GM12878 (cell line): ENCODE measurements around the gene SAP130. TPM values are rescaled to one million over a fixed set of nuclear protein-coding genes. Genes with fewer than 3 reads are reported as not detected.

Experiments used
- ATAC-seq: fragments of 200-7000 bp; cut with Tn5 transposase; 3 replicates; pipeline ENCODE4 v1.9.1; 2020; ENCODE audit warnings: mild to moderate bottlenecking, moderate library complexity
- BruUV-seq: library from RNA; stranded (reverse); fragments of 400-500 nt; replicated peaks from 2 replicates; lab custom pipeline; 2021; lab: Mats Ljungman, UMichigan
- CTCF ChIA-PET: fragments of 300-600 bp; sonication (Branson Sonifier 250); formaldehyde crosslinking; extraction: SDS; loops from one replicate; lab custom pipeline; 2021; ENCODE audit warnings: inconsistent platforms; lab: Yijun Ruan, JAX
- POLR2A ChIA-PET: fragments of 350-600 bp; formaldehyde crosslinking; extraction: SDS; loops from one replicate; lab custom pipeline; 2021; ENCODE audit warnings: inconsistent platforms; lab: Charles Lee
- RAD21 ChIA-PET: fragments of 300-600 bp; sonication (Branson Sonifier 250); formaldehyde crosslinking; loops from one replicate; lab custom pipeline; 2023; ENCODE audit warnings: antibody characterized with exemption; ENCODE audit not compliant: unreplicated experiment; lab: Charles Lee
- SMC1A ChIA-PET: fragments of 300-600 bp; sonication (Branson Sonifier 250); formaldehyde crosslinking; loops from one replicate; lab custom pipeline; 2023; ENCODE audit not compliant: unreplicated experiment, uncharacterized antibody; lab: Charles Lee
- DNase-seq: peaks from one replicate; pipeline ENCODE4 v3.0.0-alpha.2; 2011; ENCODE audit warnings: low read depth, low spot score
- FAIRE-seq: peaks from 3 replicates; lab custom pipeline; 2011; peaks lifted over from hg19 to GRCh38; lab: Jason Lieb, UNC
- H2AFZ ChIP-seq: 2 replicates; pipeline ENCODE4 v1.6.0; 2011; ENCODE audit warnings: low read depth, low read length, control low read depth; ENCODE audit not compliant: control insufficient read depth
- H3K27ac ChIP-seq: 2 replicates; pipeline ENCODE4 v1.5.1; 2011; ENCODE audit warnings: control low read depth; ENCODE audit not compliant: control insufficient read depth, insufficient read depth
- H3K27me3 ChIP-seq, 2 experiments: replicated peaks in 1 of 2; 2 replicates each; pipeline versions ENCODE4 v1.6.0 to v1.6.1; 2011; ENCODE audit warnings: low read length in 1 of 2; ENCODE audit not compliant: control insufficient read depth in 2 of 2, insufficient read depth in 2 of 2
- H3K36me3 ChIP-seq, 2 experiments: 2 replicates each; pipeline ENCODE4 v1.5.1; 2011; ENCODE audit warnings: low read length in 1 of 2; ENCODE audit not compliant: control insufficient read depth in 2 of 2, insufficient read depth in 2 of 2
- H3K4me1 ChIP-seq: 2 replicates; pipeline ENCODE4 v1.6.1; 2011; ENCODE audit warnings: mild to moderate bottlenecking, low read length, moderate library complexity, mixed read lengths; ENCODE audit not compliant: control insufficient read depth, insufficient read depth
- H3K4me2 ChIP-seq: 2 replicates; pipeline ENCODE4 v1.6.0; 2011; ENCODE audit warnings: control low read depth; ENCODE audit not compliant: control insufficient read depth, insufficient read depth
- H3K4me3 ChIP-seq: fragments of 200-600 bp; sonication (generic); 2 replicates; pipeline ENCODE4 v1.5.1; 2016
- H3K79me2 ChIP-seq: 2 replicates; pipeline ENCODE4 v1.6.0; 2011; ENCODE audit warnings: low read length; ENCODE audit not compliant: control insufficient read depth, insufficient read depth
- H3K9ac ChIP-seq: 2 replicates; pipeline ENCODE4 v1.8.0; 2011; ENCODE audit warnings: low read length, control low read depth, mixed read lengths; ENCODE audit not compliant: control insufficient read depth, insufficient read depth
- H3K9me3 ChIP-seq: replicated peaks from 3 replicates; pipeline ENCODE4 v1.5.1; 2011; ENCODE audit warnings: mild to moderate bottlenecking, low read length; ENCODE audit not compliant: control insufficient read depth, insufficient read depth
- H4K20me1 ChIP-seq: 2 replicates; pipeline ENCODE4 v1.6.0; 2011; ENCODE audit not compliant: control insufficient read depth, insufficient read depth
- BCL11A ChIP-seq: IDR thresholded peaks from 2 replicates; pipeline ENCODE4 v1.6.1; 2011; ENCODE audit warnings: low read depth, low read length
- IKZF2 ChIP-seq, 2 experiments: fragments of 450-650 bp; IDR thresholded peaks; 2 replicates each; pipeline ENCODE4 v1.6.1; 2017; ENCODE audit warnings: mild to moderate bottlenecking in 2 of 2, moderate library complexity in 2 of 2
- IRF5 ChIP-seq: fragments of 450-650 bp; IDR thresholded peaks from 2 replicates; pipeline ENCODE4 v1.6.1; 2017; ENCODE audit warnings: borderline replicate concordance
- SKIL ChIP-seq: fragments of 450-650 bp; IDR thresholded peaks from 2 replicates; pipeline ENCODE4 v1.6.1; 2017; ENCODE audit warnings: mild to moderate bottlenecking, low read depth, inconsistent platforms; ENCODE audit not compliant: poor library complexity, severe bottlenecking
- ZNF384 ChIP-seq: IDR thresholded peaks from 2 replicates; pipeline ENCODE4 v1.6.1; 2012; ENCODE audit warnings: low read depth, mild to moderate bottlenecking, low read length, improper control_type of control experiment, borderline replicate concordance
- WGBS: methylation state at CpG from one replicate; pipeline ENCODE4 v1.1.6; 2016; ENCODE audit warnings: low lambda C conversion rate; ENCODE audit not compliant: insufficient replicate concordance, insufficient coverage; ENCODE audit errors: missing lambda C conversion rate; 5-methylcytosine and 5-hydroxymethylcytosine counted together
- in situ Hi-C: fragments of 300-500 bp; cut with MboI; formaldehyde crosslinking; loops from 9 replicates; pipeline ENCODE4 v1.14.3; 2018; ENCODE audit warnings: mixed read lengths
- intact Hi-C: fragments of 100-400 bp; cut with micrococcal nuclease; formaldehyde crosslinking; loops from one replicate; pipeline ENCODE4 v1.14.2; 2022; ENCODE audit not compliant: unreplicated experiment
- polyA plus RNA-seq, 11 experiments: library from polyadenylated mRNA; depleted of rRNA in 4 of 11; unstranded in 6 of 11; stranded (reverse) in 5 of 11; fragments of >200 nt; fragmentation: Nextera tagmentation in 4 of 11; fragmentation: Illumina TruSeq in 1 of 11; extraction: Ambion mirVana in 4 of 11; extraction: Trizol in 1 of 11; gene quantifications; 1 replicate in 1 of 11; 2 replicates in 10 of 11; pipeline versions ENCODE4 v1.2.1 to v1.2.3, GENCODE V29; 2011 to 2016; ENCODE audit warnings: inconsistent platforms in 2 of 11, missing spikeins in 2 of 11, low read depth in 1 of 11
- total RNA-seq, 4 experiments: library from RNA; depleted of rRNA in 3 of 4; stranded (reverse); fragments of >200 nt in 3 of 4; fragmentation: Illumina TruSeq in 1 of 4; extraction: Trizol in 1 of 4; gene quantifications; 2 replicates each; pipeline versions ENCODE4 v1.2.1 to v1.2.3, GENCODE V29; 2013 to 2021

SAP130 gene
- total and polyA plus RNA-seq, 10 of the 15 experiments (the other 5 are each of a cell fraction or from before 2014, with no cell fraction given) = 5.0 to 26.2 (median 9.9) TPM

- ChIA-PET CTCF (no interaction called here), RAD21 (no interaction called here), POLR2A (no interaction called here), SMC1A (interaction anchor here (0.6 kb wide), 1 partner anchor 22 kb away, joined by 3 read pairs; no protein-coding TSS in a partner anchor)
- ATAC-seq (no peak), DNase-seq (no peak), FAIRE-seq (no peak)
- Histone ChIP-seq H3K27me3 (no peaks in the 10 kb centered on the region), H2AFZ (no peak overlapping the region), H3K9ac (no peak overlapping the region), H3K4me1 (no peaks in the 10 kb centered on the region), H4K20me1 (no peaks in the 10 kb centered on the region), H3K9me3 (no peaks in the 10 kb centered on the region), H3K4me2 (no peak overlapping the region), H3K79me2 (no peaks in the 10 kb centered on the region), H3K36me3 (peaks cover 9 to 23% of the 10 kb centered on the region in 2 experiments), H3K4me3 (no peak overlapping the region), H3K27ac (no peak overlapping the region)
- in situ Hi-C loops (no loop called here), intact Hi-C loops (no loop called here)
- no TSS peak for BruUV-seq
- no peak for TF ChIP-seq BCL11A
- no peak for TF ChIP-seq IKZF2 (IDR thresholded peaks at IDR 0.05)
- TF ChIP-seq IRF5 = no peak
- TF ChIP-seq ZNF384 = no peak
- TF ChIP-seq SKIL = no peak
- WGBS = 76% methylated on average over 2 of the region's 2 CpGs
These were observed 34.2 kb downstream of the SAP130 start for GRCh38 chr2:127993659-127994058.
